H54 (cell line): ENCODE measurements around the gene RNF123.
A peak's percentile ranks its signal among the peaks of the same experiment; 100 is the strongest.

Experiments used
- DNase-seq: peaks from one replicate; pipeline ENCODE4 v3.0.0; 2011; ENCODE audit warnings: low spot score, mixed read lengths; ENCODE audit not compliant: insufficient read length
- FAIRE-seq: peaks from 3 replicates; lab custom pipeline; 2011; peaks lifted over from hg19 to GRCh38; lab: Jason Lieb, UNC
- POLR2A ChIP-seq: IDR thresholded peaks from 2 replicates; pipeline ENCODE4 v1.6.1; 2011; ENCODE audit warnings: low read depth, mild to moderate bottlenecking, low read length

Gene RNF123

GRCh38 chr3:49700014-49700413 lies 10.7 kb downstream of the RNF123 start:
- DNase-seq (no peak), FAIRE-seq (no peak)
- no peak for TF ChIP-seq POLR2A

- FAIRE-seq (no peak), DNase-seq (no peak)
- no peak for TF ChIP-seq POLR2A
Measured at GRCh38 chr3:49700453-49701128, 11.2 kb downstream of the RNF123 start.

- TF ChIP-seq POLR2A = no peak
- DNase-seq = no peak
- no peak for FAIRE-seq
Measured at GRCh38 chr3:49701388-49702077, 12.2 kb downstream of the RNF123 start.

- FAIRE-seq = no peak
- no peak for DNase-seq
- TF ChIP-seq POLR2A = no peak
Measured at GRCh38 chr3:49702672-49703071, 13.3 kb downstream of the RNF123 start.

- DNase-seq (peak; percentile 85), FAIRE-seq (no peak)
- TF ChIP-seq POLR2A = no peak
Measured at GRCh38 chr3:49703443-49703927, 14.1 kb downstream of the RNF123 start.

- no peak for TF ChIP-seq POLR2A
- DNase-seq (no peak), FAIRE-seq (no peak)
Measured at GRCh38 chr3:49703956-49704355, 14.6 kb downstream of the RNF123 start.

GRCh38 chr3:49704629-49705028 lies 15.3 kb downstream of the RNF123 start:
- no peak for DNase-seq
- no peak for FAIRE-seq
- TF ChIP-seq POLR2A = no peak

GRCh38 chr3:49705390-49705960 lies 16.1 kb downstream of the RNF123 start:
- no peak for TF ChIP-seq POLR2A
- DNase-seq (no peak), FAIRE-seq (no peak)

GRCh38 chr3:49706456-49707112 lies 17.2 kb downstream of the RNF123 start:
- DNase-seq (no peak), FAIRE-seq (no peak)
- TF ChIP-seq POLR2A = no peak

GRCh38 chr3:49707113-49707480 lies 17.7 kb downstream of the RNF123 start:
- FAIRE-seq = peak; percentile 75
- peak; percentile 55 for DNase-seq
- TF ChIP-seq POLR2A = no peak

- FAIRE-seq (no peak), DNase-seq (no peak)
- TF ChIP-seq POLR2A = no peak
Measured at GRCh38 chr3:49709852-49710251, 20.5 kb downstream of the RNF123 start.

GRCh38 chr3:49711489-49711888 lies 22.1 kb downstream of the RNF123 start:
- FAIRE-seq (no peak), DNase-seq (no peak)
- TF ChIP-seq POLR2A = no peak

GRCh38 chr3:49712166-49712565 lies 22.8 kb downstream of the RNF123 start:
- DNase-seq = no peak
- FAIRE-seq = no peak
- TF ChIP-seq POLR2A = no peak
